OCI-LY3 (cell line): ENCODE measurements around the gene CLCN3.

Experiments used
- CTCF ChIP-seq: fragments of 200-600, 300-600 bp; sonication (generic); IDR thresholded peaks from 2 replicates; pipeline ENCODE4 v1.5.1; 2014; ENCODE audit warnings: antibody characterized with exemption, low read length, low read depth
- EZH2phosphoT487 ChIP-seq: fragments of 200-600 bp; shearing (Covaris generic); IDR thresholded peaks from 2 replicates; pipeline ENCODE4 v1.6.1; 2018; ENCODE audit warnings: antibody characterized with exemption, mixed run types, low read depth

GRCh38 chr4:169744601-169745000 lies 124.2 kb downstream of the CLCN3 start:
- TF ChIP-seq CTCF (no peak), EZH2phosphoT487 (no peak)
